ENCODE results near the gene SEC14L6.

Gene SEC14L6

GRCh38 chr22:30516731-30517130 is 29.8 kb downstream of the SEC14L6 start:
- Histone ChIP-seq H2AFZ (ENCODE audit: low read depth, low read length) (no peak overlapping the region), H2AK5ac (ENCODE audit: low read length, severe bottlenecking) (no peak overlapping the region), H2BK12ac (ENCODE audit: low read length in 2 of 2) (no peak overlapping the region), H2BK120ac (ENCODE audit: low read depth, low read length) (no peak overlapping the region), H3K14ac (ENCODE audit: low read length in 2 of 2) (no peak overlapping the region), H3K4me2 (ENCODE audit: low read length, poor library complexity, severe bottlenecking) (no peak overlapping the region), H3K79me1 (replicated peaks; ENCODE audit: low read length, poor library complexity, severe bottlenecking) (no peaks in the 10 kb centered on the region), H3K27me3 (ENCODE audit: control insufficient read depth in 1 of 2, insufficient read depth in 1 of 2, low read length in 2 of 2) (peaks cover 10 to 57% of the 10 kb centered on the region in 2 experiments), H3K4ac (ENCODE audit: low read depth in 1 of 2, low read length in 2 of 2) (no peak overlapping the region), H4K8ac (ENCODE audit: low read length) (no peak overlapping the region), H3K23ac (ENCODE audit: low read length in 2 of 2) (no peak overlapping the region), H3K4me1 (ENCODE audit: control insufficient read depth, insufficient read depth, low read depth, low read length) (no peaks in the 10 kb centered on the region), H2BK15ac (ENCODE audit: low read depth, poor library complexity, severe bottlenecking) (no peak overlapping the region), H3K27ac (ENCODE audit: low read length, poor library complexity, severe bottlenecking) (no peak overlapping the region), H3K18ac (ENCODE audit: low read depth in 1 of 2, low read length in 2 of 2) (no peak overlapping the region), H3K9me3 (ENCODE audit: control insufficient read depth, low read length) (peaks cover 7% of the 10 kb centered on the region), H3K9ac (ENCODE audit: low read length) (no peak overlapping the region), H3K36me3 (ENCODE audit: control insufficient read depth in 1 of 2, insufficient read depth in 2 of 2, low read depth in 1 of 2, low read length in 2 of 2) (no peaks in the 10 kb centered on the region), H3K4me3 (ENCODE audit: insufficient read depth in 1 of 2, low read depth in 1 of 2, low read length in 2 of 2) (no peak overlapping the region), H2BK5ac (ENCODE audit: low read depth, low read length, poor library complexity, severe bottlenecking) (no peak overlapping the region), H4K91ac (ENCODE audit: low read length) (no peak overlapping the region)
- DNase-seq, result no peak
- WGBS, result 77% methylated on average over 5 of the region's 5 CpGs

GRCh38 chr22:30516273-30516672 is 30.3 kb downstream of the SEC14L6 start:
- Histone ChIP-seq H2BK5ac (ENCODE audit: low read depth, low read length, poor library complexity, severe bottlenecking) (no peak overlapping the region), H3K4ac (ENCODE audit: low read depth in 1 of 2, low read length in 2 of 2) (no peak overlapping the region), H4K91ac (ENCODE audit: low read length) (no peak overlapping the region), H3K9me3 (ENCODE audit: control insufficient read depth, low read length) (peaks cover 7% of the 10 kb centered on the region), H3K9ac (ENCODE audit: low read length) (no peak overlapping the region), H3K4me1 (ENCODE audit: control insufficient read depth, insufficient read depth, low read depth, low read length) (no peaks in the 10 kb centered on the region), H2AFZ (ENCODE audit: low read depth, low read length) (no peak overlapping the region), H2AK5ac (ENCODE audit: low read length, severe bottlenecking) (no peak overlapping the region), H3K79me1 (replicated peaks; ENCODE audit: low read length, poor library complexity, severe bottlenecking) (no peaks in the 10 kb centered on the region), H3K27ac (ENCODE audit: low read length, poor library complexity, severe bottlenecking) (no peak overlapping the region), H3K14ac (ENCODE audit: low read length in 2 of 2) (no peak overlapping the region), H4K8ac (ENCODE audit: low read length) (no peak overlapping the region), H2BK15ac (ENCODE audit: low read depth, poor library complexity, severe bottlenecking) (no peak overlapping the region), H2BK120ac (ENCODE audit: low read depth, low read length) (no peak overlapping the region), H3K36me3 (ENCODE audit: control insufficient read depth in 1 of 2, insufficient read depth in 2 of 2, low read depth in 1 of 2, low read length in 2 of 2) (no peaks in the 10 kb centered on the region), H2BK12ac (ENCODE audit: low read length in 2 of 2) (no peak overlapping the region), H3K18ac (ENCODE audit: low read depth in 1 of 2, low read length in 2 of 2) (no peak overlapping the region), H3K4me2 (ENCODE audit: low read length, poor library complexity, severe bottlenecking) (no peak overlapping the region), H3K4me3 (ENCODE audit: insufficient read depth in 1 of 2, low read depth in 1 of 2, low read length in 2 of 2) (no peak overlapping the region), H3K23ac (ENCODE audit: low read length in 2 of 2) (no peak overlapping the region), H3K27me3 (ENCODE audit: control insufficient read depth in 1 of 2, insufficient read depth in 1 of 2, low read length in 2 of 2) (peaks cover 9 to 53% of the 10 kb centered on the region in 2 experiments)
- DNase-seq, result no peak
- 90% methylated on average over 4 of the region's 6 CpGs for WGBS

- H2AK5ac ChIP-seq (ENCODE audit: low read length, severe bottlenecking), result no peak overlapping the region
- WGBS, result 80% methylated on average over 2 of the region's 4 CpGs
Observed at GRCh38 chr22:30514252-30514651, 32.3 kb downstream of the SEC14L6 start.

GRCh38 chr22:30513462-30513861 is 33.1 kb downstream of the SEC14L6 start:
- Histone ChIP-seq H3K18ac (ENCODE audit: low read depth in 1 of 2, low read length in 2 of 2) (no peak overlapping the region), H3K4ac (ENCODE audit: low read depth in 1 of 2, low read length in 2 of 2) (no peak overlapping the region), H3K27ac (ENCODE audit: low read length, poor library complexity, severe bottlenecking) (no peak overlapping the region), H2AFZ (ENCODE audit: low read depth, low read length) (no peak overlapping the region), H3K4me2 (ENCODE audit: low read length, poor library complexity, severe bottlenecking) (no peak overlapping the region), H2BK120ac (ENCODE audit: low read depth, low read length) (no peak overlapping the region), H4K91ac (ENCODE audit: low read length) (no peak overlapping the region), H2AK5ac (ENCODE audit: low read length, severe bottlenecking) (no peak overlapping the region), H3K27me3 (ENCODE audit: control insufficient read depth in 1 of 2, insufficient read depth in 1 of 2, low read length in 2 of 2) (peaks cover 5 to 43% of the 10 kb centered on the region in 2 experiments), H3K79me1 (replicated peaks; ENCODE audit: low read length, poor library complexity, severe bottlenecking) (no peaks in the 10 kb centered on the region), H3K4me3 (ENCODE audit: insufficient read depth in 1 of 2, low read depth in 1 of 2, low read length in 2 of 2) (no peak overlapping the region), H3K14ac (ENCODE audit: low read length in 2 of 2) (no peak overlapping the region), H4K8ac (ENCODE audit: low read length) (no peak overlapping the region), H2BK5ac (ENCODE audit: low read depth, low read length, poor library complexity, severe bottlenecking) (no peak overlapping the region), H3K36me3 (ENCODE audit: control insufficient read depth in 1 of 2, insufficient read depth in 2 of 2, low read depth in 1 of 2, low read length in 2 of 2) (no peaks in the 10 kb centered on the region), H3K23ac (ENCODE audit: low read length in 2 of 2) (no peak overlapping the region), H2BK15ac (ENCODE audit: low read depth, poor library complexity, severe bottlenecking) (no peak overlapping the region), H3K4me1 (ENCODE audit: control insufficient read depth, insufficient read depth, low read depth, low read length) (no peaks in the 10 kb centered on the region), H3K9me3 (ENCODE audit: control insufficient read depth, low read length) (peaks cover 7% of the 10 kb centered on the region), H2BK12ac (ENCODE audit: low read length in 2 of 2) (no peak overlapping the region), H3K9ac (ENCODE audit: low read length) (no peak overlapping the region)
- WGBS, result 92% methylated on average over 6 of the region's 6 CpGs
- no peak for DNase-seq

More at GRCh38 chr22:30514252-30514651, 32.3 kb downstream of the SEC14L6 start:
- no peak overlapping the region for H2BK120ac ChIP-seq (ENCODE audit: low read depth, low read length)
- no peaks in the 10 kb centered on the region for H3K79me1 ChIP-seq (replicated peaks; ENCODE audit: low read length, poor library complexity, severe bottlenecking)
- H3K4me1 ChIP-seq (ENCODE audit: control insufficient read depth, insufficient read depth, low read depth, low read length), result no peaks in the 10 kb centered on the region
- no peak overlapping the region for H3K27ac ChIP-seq (ENCODE audit: low read length, poor library complexity, severe bottlenecking)
- H3K23ac ChIP-seq (ENCODE audit: low read length in 2 of 2), result no peak overlapping the region
- H3K14ac ChIP-seq (ENCODE audit: low read length in 2 of 2), result no peak overlapping the region
- no peak overlapping the region for H2BK5ac ChIP-seq (ENCODE audit: low read depth, low read length, poor library complexity, severe bottlenecking)
- no peak overlapping the region for H4K8ac ChIP-seq (ENCODE audit: low read length)
- no peak overlapping the region for H2BK12ac ChIP-seq (ENCODE audit: low read length in 2 of 2)
- H2BK15ac ChIP-seq (ENCODE audit: low read depth, poor library complexity, severe bottlenecking), result no peak overlapping the region
- H3K9me3 ChIP-seq (ENCODE audit: control insufficient read depth, low read length), result peaks cover 7% of the 10 kb centered on the region
- no peak overlapping the region for H3K4me2 ChIP-seq (ENCODE audit: low read length, poor library complexity, severe bottlenecking)
- no peak overlapping the region for H3K9ac ChIP-seq (ENCODE audit: low read length)
- no peak overlapping the region for H3K4ac ChIP-seq (ENCODE audit: low read depth in 1 of 2, low read length in 2 of 2)
- H3K18ac ChIP-seq (ENCODE audit: low read depth in 1 of 2, low read length in 2 of 2), result no peak overlapping the region
- no peak for DNase-seq
- H2AFZ ChIP-seq (ENCODE audit: low read depth, low read length), result no peak overlapping the region
- H3K36me3 ChIP-seq (ENCODE audit: control insufficient read depth in 1 of 2, insufficient read depth in 2 of 2, low read depth in 1 of 2, low read length in 2 of 2), result no peaks in the 10 kb centered on the region
- no peak overlapping the region for H3K4me3 ChIP-seq (ENCODE audit: insufficient read depth in 1 of 2, low read depth in 1 of 2, low read length in 2 of 2)
- H4K91ac ChIP-seq (ENCODE audit: low read length), result no peak overlapping the region
- peaks cover 5 to 46% of the 10 kb centered on the region in 2 experiments for H3K27me3 ChIP-seq (ENCODE audit: control insufficient read depth in 1 of 2, insufficient read depth in 1 of 2, low read length in 2 of 2)
